ENCODE data around the gene AREL1. TPM values are rescaled to one million over a fixed set of nuclear protein-coding genes. Genes with fewer than 3 reads are reported as not detected.

AREL1 gene
- polyA plus RNA-seq, 1 experiment = 52.7 TPM

GRCh38 chr14:74683406-74683805 is 29.5 kb downstream of the AREL1 start:
- DNase-seq (ENCODE audit: low read depth) = no peak
- Histone ChIP-seq H3K36me3 (ENCODE audit: control insufficient read depth, insufficient read depth, low read length) (peaks cover 5% of the 10 kb centered on the region), H3K27me3 (ENCODE audit: control insufficient read depth, insufficient read depth, low read length) (no peaks in the 10 kb centered on the region), H3K4me3 (ENCODE audit: low read depth, low read length) (no peak overlapping the region)
- CTCF ChIA-PET = interaction anchor here (1.0 to 1.3 kb wide), 3 partner anchors 9 to 121 kb away, joined by 3 to 4 read pairs (median 3); no protein-coding TSS in a partner anchor
- POLR2A ChIA-PET = no interaction called here
- TF ChIP-seq, protein P1, sequence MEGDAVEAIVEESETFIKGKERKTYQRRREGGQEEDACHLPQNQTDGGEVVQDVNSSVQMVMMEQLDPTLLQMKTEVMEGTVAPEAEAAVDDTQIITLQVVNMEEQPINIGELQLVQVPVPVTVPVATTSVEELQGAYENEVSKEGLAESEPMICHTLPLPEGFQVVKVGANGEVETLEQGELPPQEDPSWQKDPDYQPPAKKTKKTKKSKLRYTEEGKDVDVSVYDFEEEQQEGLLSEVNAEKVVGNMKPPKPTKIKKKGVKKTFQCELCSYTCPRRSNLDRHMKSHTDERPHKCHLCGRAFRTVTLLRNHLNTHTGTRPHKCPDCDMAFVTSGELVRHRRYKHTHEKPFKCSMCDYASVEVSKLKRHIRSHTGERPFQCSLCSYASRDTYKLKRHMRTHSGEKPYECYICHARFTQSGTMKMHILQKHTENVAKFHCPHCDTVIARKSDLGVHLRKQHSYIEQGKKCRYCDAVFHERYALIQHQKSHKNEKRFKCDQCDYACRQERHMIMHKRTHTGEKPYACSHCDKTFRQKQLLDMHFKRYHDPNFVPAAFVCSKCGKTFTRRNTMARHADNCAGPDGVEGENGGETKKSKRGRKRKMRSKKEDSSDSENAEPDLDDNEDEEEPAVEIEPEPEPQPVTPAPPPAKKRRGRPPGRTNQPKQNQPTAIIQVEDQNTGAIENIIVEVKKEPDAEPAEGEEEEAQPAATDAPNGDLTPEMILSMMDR (IDR thresholded peaks at IDR 0.05; ENCODE audit: insufficient read depth, low read depth, low read length) = no peak

GRCh38 chr14:74682169-74682952 is 30.5 kb downstream of the AREL1 start:
- POLR2A ChIA-PET = no interaction called here

GRCh38 chr14:74675219-74675618 is 37.7 kb downstream of the AREL1 start:
- peaks cover 7% of the 10 kb centered on the region for H3K36me3 ChIP-seq (ENCODE audit: control insufficient read depth, insufficient read depth, low read length)
- CTCF ChIA-PET = no interaction called here
- H3K4me3 ChIP-seq (ENCODE audit: low read depth, low read length) = no peak overlapping the region
- TF ChIP-seq, protein P1 (IDR thresholded peaks at IDR 0.05; ENCODE audit: insufficient read depth, low read depth, low read length) = no peak
- DNase-seq (ENCODE audit: low read depth) = no peak
- POLR2A ChIA-PET = no interaction called here
- H3K27me3 ChIP-seq (ENCODE audit: control insufficient read depth, insufficient read depth, low read length) = no peaks in the 10 kb centered on the region

More at GRCh38 chr14:74682169-74682952, 30.5 kb downstream of the AREL1 start:
- H3K27me3 ChIP-seq (ENCODE audit: control insufficient read depth, insufficient read depth, low read length) = no peaks in the 10 kb centered on the region
- TF ChIP-seq, protein P1 (IDR thresholded peaks at IDR 0.05; ENCODE audit: insufficient read depth, low read depth, low read length) = no peak
- CTCF ChIA-PET = interaction anchor here (1.0 kb wide), 1 partner anchor 10 kb away, joined by 3 read pairs; no protein-coding TSS in a partner anchor
- DNase-seq (ENCODE audit: low read depth) = no peak
- no peak overlapping the region for H3K4me3 ChIP-seq (ENCODE audit: low read depth, low read length)
- peaks cover 5% of the 10 kb centered on the region for H3K36me3 ChIP-seq (ENCODE audit: control insufficient read depth, insufficient read depth, low read length)

- CTCF ChIA-PET = no interaction called here
- H3K36me3 ChIP-seq (ENCODE audit: control insufficient read depth, insufficient read depth, low read length) = peaks cover 10% of the 10 kb centered on the region
- H3K4me3 ChIP-seq (ENCODE audit: low read depth, low read length) = no peak overlapping the region
- POLR2A ChIA-PET = no interaction called here
- no peaks in the 10 kb centered on the region for H3K27me3 ChIP-seq (ENCODE audit: control insufficient read depth, insufficient read depth, low read length)
- no peak for DNase-seq (ENCODE audit: low read depth)
- TF ChIP-seq, protein P1 (IDR thresholded peaks at IDR 0.05; ENCODE audit: insufficient read depth, low read depth, low read length) = no peak
Measured at GRCh38 chr14:74673768-74674167, 39.1 kb downstream of the AREL1 start.

- Histone ChIP-seq H3K36me3 (ENCODE audit: control insufficient read depth, insufficient read depth, low read length) (peaks cover 10% of the 10 kb centered on the region), H3K4me3 (ENCODE audit: low read depth, low read length) (no peak overlapping the region), H3K27me3 (ENCODE audit: control insufficient read depth, insufficient read depth, low read length) (no peaks in the 10 kb centered on the region)
- TF ChIP-seq, protein P1 (IDR thresholded peaks at IDR 0.05; ENCODE audit: insufficient read depth, low read depth, low read length) = no peak
- no peak for DNase-seq (ENCODE audit: low read depth)
- CTCF ChIA-PET = interaction anchor here (0.6 to 2.7 kb wide), 3 partner anchors 14 to 62 kb away, joined by 3 to 14 read pairs (median 4); partner anchors contain the start of gene LTBP2
- POLR2A ChIA-PET = no interaction called here
Measured at GRCh38 chr14:74671789-74672188, 41.1 kb downstream of the AREL1 start.

Measured in BJ (cell line).